HL-60 (cell line): ENCODE data around the gene RPS19BP1.

Experiments used
- CTCF ChIP-seq: IDR thresholded peaks from one replicate; pipeline ENCODE4 v1.5.1; 2011; ENCODE audit warnings: low read length, control low read depth, inconsistent platforms; ENCODE audit not compliant: insufficient read depth
- GABPA ChIP-seq: IDR thresholded peaks from 2 replicates; pipeline ENCODE4 v1.6.1; 2012; ENCODE audit warnings: low read depth
- POLR2AphosphoS5 ChIP-seq: IDR thresholded peaks from 2 replicates; pipeline ENCODE4 v1.6.1; 2012; ENCODE audit warnings: low read depth
- REST ChIP-seq: IDR thresholded peaks from 2 replicates; pipeline ENCODE4 v1.6.1; 2012; ENCODE audit warnings: low read depth; ENCODE audit not compliant: insufficient replicate concordance
- SPI1 ChIP-seq: IDR thresholded peaks from 2 replicates; pipeline ENCODE4 v1.6.1; 2012; ENCODE audit warnings: low read depth, mild to moderate bottlenecking, borderline replicate concordance

DNA sequence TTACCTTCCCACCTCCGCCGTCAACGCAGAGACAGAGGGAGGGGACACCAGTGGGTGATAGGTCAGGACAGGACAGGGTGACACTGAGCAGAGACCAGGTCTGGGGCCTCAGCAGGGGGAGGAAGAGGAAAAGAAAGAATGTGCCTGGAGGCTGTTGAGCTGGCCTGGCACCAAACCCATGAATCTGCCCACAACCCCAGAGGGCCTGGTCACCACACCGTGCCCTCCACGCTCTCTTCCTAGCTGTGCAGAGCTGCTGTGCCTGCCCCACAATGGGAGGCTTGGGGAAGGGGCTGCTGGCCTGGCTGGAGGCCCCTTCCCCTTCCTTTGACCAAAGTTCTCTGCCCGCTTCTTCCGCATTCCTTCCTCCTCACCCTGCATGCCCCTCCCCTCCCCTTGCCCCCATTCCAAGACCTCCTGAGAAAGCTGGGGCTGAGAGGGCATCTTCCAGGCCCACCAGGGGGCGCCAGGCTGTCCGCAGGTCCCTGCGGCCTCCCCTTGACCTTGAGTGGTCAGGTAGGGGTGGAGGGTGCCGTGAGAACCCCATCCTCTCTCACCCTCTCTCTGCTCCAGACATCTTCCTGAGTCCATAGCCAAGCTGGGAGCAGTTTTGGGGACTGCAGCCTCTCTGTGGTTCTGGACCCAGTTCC, 27.0 kb upstream of the RPS19BP1 start:
- TF ChIP-seq CTCF (peak; percentile 11), POLR2AphosphoS5 (no peak), GABPA (no peak), REST (no peak), SPI1 (no peak)
